BLaER1 (cell line): Measurements from ENCODE around the gene CACNB3.
A peak's percentile ranks its signal among the peaks of the same experiment; 100 is the strongest.

Experiments
- H3K27ac ChIP-seq: shearing (Covaris generic); formaldehyde crosslinking; 2 replicates; pipeline ENCODE4 v1.8.1; 2022
- H3K27me3 ChIP-seq: shearing (Covaris generic); formaldehyde crosslinking; 2 replicates; pipeline ENCODE4 v1.8.1; 2022
- H3K36me3 ChIP-seq: shearing (Covaris generic); formaldehyde crosslinking; 2 replicates; pipeline ENCODE4 v1.8.1; 2022
- H3K4me1 ChIP-seq: shearing (Covaris generic); formaldehyde crosslinking; 2 replicates; pipeline ENCODE4 v1.8.1; 2022
- H3K4me2 ChIP-seq: shearing (Covaris generic); formaldehyde crosslinking; 2 replicates; pipeline ENCODE4 v1.8.1; 2022
- H3K4me3 ChIP-seq: shearing (Covaris generic); formaldehyde crosslinking; 2 replicates; pipeline ENCODE4 v1.8.1; 2022
- H3K9ac ChIP-seq: shearing (Covaris generic); formaldehyde crosslinking; 2 replicates; pipeline ENCODE4 v1.8.1; 2022
- H3K9me3 ChIP-seq: shearing (Covaris generic); formaldehyde crosslinking; 2 replicates; pipeline ENCODE4 v1.8.1; 2022
- H4K20me1 ChIP-seq: shearing (Covaris generic); formaldehyde crosslinking; 2 replicates; pipeline ENCODE4 v1.8.1; 2022
- Cebpa-rat ChIP-seq: shearing (Covaris generic); IDR thresholded peaks from 2 replicates; pipeline ENCODE4 v1.8.1; 2022

CACNB3 gene

GRCh38 chr12:48817873-48818830 is at the start of gene CACNB3:
Gene CACNB3 (plus strand): TSS chr12:48818496. CDS start chr12:48818930, 434 bp downstream.
- Histone ChIP-seq H3K27ac (peak within 1 kb of the TSS; percentile 79), H3K4me1 (peaks cover 56% of the 10 kb centered on the region), H3K27me3 (no peaks in the 10 kb centered on the region), H3K36me3 (peaks cover 25% of the 10 kb centered on the region), H3K9me3 (no peaks in the 10 kb centered on the region), H4K20me1 (peaks cover 38% of the 10 kb centered on the region), H3K4me3 (peak within 1 kb of the TSS; percentile 75), H3K9ac (peak within 1 kb of the TSS; percentile 84), H3K4me2 (peak within 1 kb of the TSS; percentile 90)
- TF ChIP-seq Cebpa-rat: no peak

DNA sequence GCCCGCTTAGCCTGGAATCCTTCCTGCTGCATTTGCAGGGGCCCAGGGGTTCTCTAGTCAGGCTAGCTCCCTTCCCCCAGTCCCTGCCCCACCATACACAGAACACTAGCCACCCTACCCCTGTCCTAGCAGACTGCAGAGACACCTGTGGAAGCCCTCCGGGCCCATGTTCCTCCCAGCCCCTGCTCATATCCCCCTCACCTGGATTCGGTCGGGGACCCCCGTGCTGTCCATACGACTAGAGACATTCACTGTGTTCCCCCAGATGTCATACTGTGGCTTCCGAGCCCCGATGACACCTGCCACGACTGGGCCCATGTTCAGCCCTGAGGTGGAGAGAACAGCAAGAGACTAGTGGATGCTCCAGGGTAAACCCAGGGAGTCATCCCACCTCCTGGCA is 49.6 kb upstream of the CACNB3 start:
- peaks cover 90% of the 10 kb centered on the region for H3K36me3 ChIP-seq
- no peak overlapping the region for H3K4me2 ChIP-seq
- no peak for TF ChIP-seq Cebpa-rat
- no peak overlapping the region for H3K4me3 ChIP-seq
- no peak overlapping the region for H3K27ac ChIP-seq
- peaks cover 41% of the 10 kb centered on the region for H3K4me1 ChIP-seq
- no peaks in the 10 kb centered on the region for H3K27me3 ChIP-seq
- H4K20me1 ChIP-seq: no peaks in the 10 kb centered on the region
- H3K9ac ChIP-seq: no peak overlapping the region
- no peaks in the 10 kb centered on the region for H3K9me3 ChIP-seq

DNA sequence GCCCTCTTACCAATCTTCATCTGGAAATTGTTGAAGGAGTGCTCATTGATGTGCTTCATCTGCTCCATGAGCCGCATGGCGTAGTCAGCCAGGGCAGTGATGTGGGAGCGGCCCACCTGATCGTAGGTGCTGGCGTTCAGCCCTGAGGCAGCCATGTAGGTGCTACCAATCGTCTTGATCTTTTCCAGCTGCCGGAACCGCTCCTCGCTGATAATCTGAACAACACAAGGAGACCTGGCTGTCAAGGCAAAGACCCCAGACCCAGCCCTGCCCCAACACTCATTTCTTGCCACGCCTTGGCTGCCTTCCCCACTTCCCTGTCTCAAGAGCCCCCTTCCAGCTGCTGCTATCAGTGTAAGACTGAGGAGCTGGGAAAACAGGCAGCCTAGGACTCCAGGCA is 47.5 kb upstream of the CACNB3 start:
- no peak overlapping the region for H3K9ac ChIP-seq
- peaks cover 96% of the 10 kb centered on the region for H3K36me3 ChIP-seq
- H3K27ac ChIP-seq: no peak overlapping the region
- no peaks in the 10 kb centered on the region for H4K20me1 ChIP-seq
- H3K4me2 ChIP-seq: no peak overlapping the region
- TF ChIP-seq Cebpa-rat: no peak
- no peaks in the 10 kb centered on the region for H3K9me3 ChIP-seq
- H3K27me3 ChIP-seq: no peaks in the 10 kb centered on the region
- peaks cover 24% of the 10 kb centered on the region for H3K4me1 ChIP-seq
- H3K4me3 ChIP-seq: no peak overlapping the region

- no peak for TF ChIP-seq Cebpa-rat
- Histone ChIP-seq H3K9ac (no peak overlapping the region), H3K9me3 (no peaks in the 10 kb centered on the region), H3K4me1 (peaks cover 15% of the 10 kb centered on the region), H3K27me3 (no peaks in the 10 kb centered on the region), H3K27ac (no peak overlapping the region), H3K4me2 (no peak overlapping the region), H3K4me3 (no peak overlapping the region), H4K20me1 (no peaks in the 10 kb centered on the region), H3K36me3 (peaks cover 96% of the 10 kb centered on the region)
These were observed 46.6 kb upstream of the CACNB3 start for GRCh38 chr12:48771588-48772112.

DNA sequence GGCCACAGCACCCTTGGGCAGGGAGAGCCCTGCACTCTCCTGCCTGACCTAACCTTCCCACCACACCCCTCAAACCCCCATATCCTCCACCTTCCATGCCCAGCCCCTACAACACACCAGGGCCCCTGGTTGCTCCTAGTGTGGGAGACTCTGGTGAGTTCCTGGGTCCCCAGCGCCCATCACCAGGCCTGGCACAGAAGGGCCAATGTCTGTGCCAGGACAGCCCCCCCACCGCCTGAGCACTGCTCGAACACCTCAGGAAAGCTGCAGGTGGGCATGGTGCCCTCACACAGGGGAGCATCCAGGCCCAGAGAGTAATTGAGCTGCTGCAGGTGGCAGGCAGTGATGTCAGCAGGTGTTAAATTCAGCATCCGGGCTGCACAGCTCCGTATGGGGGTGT is 44.6 kb upstream of the CACNB3 start:
- no peaks in the 10 kb centered on the region for H4K20me1 ChIP-seq
- no peaks in the 10 kb centered on the region for H3K9me3 ChIP-seq
- peaks cover 18% of the 10 kb centered on the region for H3K4me1 ChIP-seq
- peaks cover 94% of the 10 kb centered on the region for H3K36me3 ChIP-seq
- no peak overlapping the region for H3K9ac ChIP-seq
- TF ChIP-seq Cebpa-rat: no peak
- no peak overlapping the region for H3K27ac ChIP-seq
- H3K4me3 ChIP-seq: no peak overlapping the region
- H3K27me3 ChIP-seq: no peaks in the 10 kb centered on the region
- H3K4me2 ChIP-seq: no peak overlapping the region

DNA sequence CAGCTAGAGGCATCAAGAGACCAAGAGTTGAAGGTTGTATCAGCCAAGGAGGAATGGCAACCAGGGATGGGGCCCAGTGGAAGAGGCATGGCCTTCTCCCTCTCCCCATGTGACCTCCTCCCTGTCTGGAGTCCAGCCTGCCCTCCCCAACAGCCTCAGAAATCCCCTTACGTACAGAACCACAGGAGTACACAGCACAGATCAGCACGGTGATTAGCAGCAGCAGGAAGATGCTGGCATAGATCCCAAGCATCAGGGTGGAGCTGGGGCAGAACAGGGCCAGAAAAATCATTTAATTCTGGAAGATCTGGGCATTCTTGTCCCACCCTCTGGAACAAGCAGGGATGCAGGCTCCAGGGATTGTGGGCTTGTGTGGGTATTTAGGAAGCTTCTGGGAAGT is 43.8 kb upstream of the CACNB3 start:
- H3K36me3 ChIP-seq: peaks cover 86% of the 10 kb centered on the region

GRCh38 chr12:48775299-48775698 is 43.0 kb upstream of the CACNB3 start:
- H3K4me1 ChIP-seq: peaks cover 35% of the 10 kb centered on the region
- H3K4me3 ChIP-seq: no peak overlapping the region
- no peak for TF ChIP-seq Cebpa-rat
- 0 out of 2 replicates have a peak overlapping the region, but pooled peaks have one; percentile 18 for H3K27ac ChIP-seq
- H3K36me3 ChIP-seq: peaks cover 82% of the 10 kb centered on the region
- no peaks in the 10 kb centered on the region for H3K9me3 ChIP-seq
- H3K27me3 ChIP-seq: no peaks in the 10 kb centered on the region
- H3K9ac ChIP-seq: no peak overlapping the region
- no peak overlapping the region for H3K4me2 ChIP-seq
- H4K20me1 ChIP-seq: no peaks in the 10 kb centered on the region

More for the DNA sequence above, 43.8 kb upstream of the CACNB3 start:
- H3K4me2 ChIP-seq: no peak overlapping the region
- H3K9ac ChIP-seq: no peak overlapping the region
- no peaks in the 10 kb centered on the region for H4K20me1 ChIP-seq
- H3K4me3 ChIP-seq: no peak overlapping the region
- H3K27ac ChIP-seq: no peak overlapping the region
- H3K27me3 ChIP-seq: no peaks in the 10 kb centered on the region
- peaks cover 27% of the 10 kb centered on the region for H3K4me1 ChIP-seq
- TF ChIP-seq Cebpa-rat: no peak
- no peaks in the 10 kb centered on the region for H3K9me3 ChIP-seq

DNA sequence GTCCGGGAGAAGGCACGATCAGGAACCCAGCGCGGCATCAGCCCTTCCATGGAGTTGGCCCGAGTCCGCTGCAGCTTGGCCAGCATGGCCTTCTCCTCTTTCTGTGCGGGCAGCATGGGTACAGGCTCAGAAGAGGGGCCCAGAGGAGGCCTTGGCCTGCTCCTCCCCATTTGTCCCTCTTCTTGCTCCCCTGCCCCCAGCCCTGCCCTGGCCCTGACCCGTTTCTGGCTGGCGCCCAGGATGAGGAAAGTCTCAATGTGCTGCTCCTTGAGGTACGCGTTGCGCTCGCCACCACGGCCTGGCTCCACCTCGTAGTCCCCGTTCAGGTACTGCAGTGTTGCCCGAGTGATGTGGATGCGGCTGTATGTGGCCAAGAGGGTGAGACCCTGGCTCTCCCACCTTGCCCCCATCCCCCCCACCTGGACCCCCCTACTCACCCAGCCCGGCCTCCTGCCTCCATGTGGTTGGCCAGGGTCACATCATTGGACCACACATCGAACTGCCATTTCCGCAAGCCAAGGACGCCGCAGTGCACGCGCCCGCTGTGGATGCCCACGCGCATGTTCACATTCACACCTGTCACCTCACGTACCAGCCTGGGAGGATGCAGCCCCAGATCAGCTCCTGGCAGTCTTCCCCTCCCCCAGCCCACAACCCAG is 42.2 kb upstream of the CACNB3 start:
- Histone ChIP-seq H3K9ac (no peak overlapping the region), H3K36me3 (peaks cover 74% of the 10 kb centered on the region), H3K4me3 (no peak overlapping the region), H3K27me3 (no peaks in the 10 kb centered on the region), H3K4me1 (peaks cover 43% of the 10 kb centered on the region), H3K4me2 (no peak overlapping the region), H4K20me1 (no peaks in the 10 kb centered on the region), H3K27ac (0 out of 2 replicates have a peak overlapping the region, but pooled peaks have one; percentile 18), H3K9me3 (no peaks in the 10 kb centered on the region)
- TF ChIP-seq Cebpa-rat: no peak

- TF ChIP-seq Cebpa-rat: no peak
- no peaks in the 10 kb centered on the region for H4K20me1 ChIP-seq
- no peak overlapping the region for H3K4me2 ChIP-seq
- H3K27ac ChIP-seq: 0 out of 2 replicates have a peak overlapping the region, but pooled peaks have one; percentile 14
- H3K9ac ChIP-seq: no peak overlapping the region
- H3K4me1 ChIP-seq: peaks cover 51% of the 10 kb centered on the region
- no peak overlapping the region for H3K4me3 ChIP-seq
- H3K36me3 ChIP-seq: peaks cover 71% of the 10 kb centered on the region
- H3K27me3 ChIP-seq: no peaks in the 10 kb centered on the region
- H3K9me3 ChIP-seq: no peaks in the 10 kb centered on the region
These were observed 41.3 kb upstream of the CACNB3 start for GRCh38 chr12:48776956-48777355.
